Caco-2 (cell line): ENCODE results near the gene TLR1. TPM values are rescaled to one million over a fixed set of nuclear protein-coding genes. Genes with fewer than 3 reads are reported as not detected.

Experiments used
- Bru-seq: library from RNA; stranded (reverse); fragments of 400-500 nt; gene quantifications from one replicate; lab custom pipeline; 2021; lab: Mats Ljungman, UMichigan
- BruChase-seq, 2 experiments: library from RNA; stranded (reverse); fragments of 400-500 nt; gene quantifications; one replicate each; lab custom pipeline; 2021; lab: Mats Ljungman, UMichigan
- BruUV-seq: library from RNA; stranded (reverse); fragments of 400-500 nt; replicated peaks from 2 replicates; lab custom pipeline; 2021; lab: Mats Ljungman, UMichigan
- CTCF ChIA-PET: fragments of 300-600 bp; sonication (Branson Sonifier 250); formaldehyde crosslinking; loops from one replicate; lab custom pipeline; 2022; ENCODE audit warnings: antibody characterized with exemption; lab: Charles Lee
- POLR2A ChIA-PET: fragments of 300-600 bp; sonication (Branson Sonifier 250); formaldehyde crosslinking; loops from one replicate; lab custom pipeline; 2022; ENCODE audit warnings: antibody characterized with exemption; lab: Charles Lee
- DNase-seq, 2 experiments: peaks; one replicate each; pipeline versions ENCODE4 v3.0.0 to v3.0.0-alpha.2; 2020 to 2022
- H3K27me3 ChIP-seq: replicated peaks from 2 replicates; pipeline ENCODE4 v1.6.0; 2011; ENCODE audit warnings: low read length; ENCODE audit not compliant: control insufficient read depth, insufficient read depth
- H3K36me3 ChIP-seq: 2 replicates; pipeline ENCODE4 v1.5.1; 2011; ENCODE audit warnings: low read length; ENCODE audit not compliant: control insufficient read depth, insufficient read depth
- H3K4me1 ChIP-seq: fragments of 250-450 bp; sonication (Bioruptor Pico); 2 replicates; pipeline ENCODE4 v1.5.1; 2020; ENCODE audit warnings: mild to moderate bottlenecking
- H3K4me3 ChIP-seq: 2 replicates; pipeline ENCODE4 v1.5.1; 2011; ENCODE audit warnings: low read depth, mild to moderate bottlenecking, control low read depth, low read length
- H3K9me3 ChIP-seq: fragments of 250-450 bp; sonication (Bioruptor Pico); 2 replicates; pipeline ENCODE4 v1.5.1; 2020; ENCODE audit warnings: mild to moderate bottlenecking, moderate library complexity
- H3K27ac Mint-ChIP-seq: one replicate; pipeline ENCODE4 v1.8.0; 2022; ENCODE audit warnings: mixed read lengths; ENCODE audit not compliant: unreplicated experiment
- H3K27me3 Mint-ChIP-seq: one replicate; pipeline ENCODE4 v1.8.0; 2022; ENCODE audit warnings: mixed read lengths; ENCODE audit not compliant: insufficient read depth, unreplicated experiment
- H3K36me3 Mint-ChIP-seq: one replicate; pipeline ENCODE4 v1.8.0; 2022; ENCODE audit warnings: mild to moderate bottlenecking, mixed read lengths; ENCODE audit not compliant: insufficient read depth, unreplicated experiment
- H3K4me1 Mint-ChIP-seq: one replicate; pipeline ENCODE4 v1.8.0; 2022; ENCODE audit warnings: low read depth, mixed read lengths; ENCODE audit not compliant: unreplicated experiment
- H3K4me3 Mint-ChIP-seq: one replicate; pipeline ENCODE4 v1.8.0; 2022; ENCODE audit warnings: mild to moderate bottlenecking, moderate library complexity, mixed read lengths; ENCODE audit not compliant: unreplicated experiment
- H3K9me3 Mint-ChIP-seq: one replicate; pipeline ENCODE4 v1.8.0; 2022; ENCODE audit warnings: mixed read lengths; ENCODE audit not compliant: unreplicated experiment
- intact Hi-C: fragments of 100-400 bp; cut with micrococcal nuclease; formaldehyde crosslinking; loops from one replicate; pipeline ENCODE4 v1.10.0; 2022; ENCODE audit not compliant: unreplicated experiment
- long read RNA-seq: library from polyadenylated mRNA; stranded (forward); transcript quantifications from one replicate; pipeline ENCODE4 v2.0.0, GENCODE V29; 2022
- total RNA-seq: library from RNA; stranded (reverse); gene quantifications from 2 replicates; pipeline ENCODE4 v1.2.3, GENCODE V29; 2022
- TF ChIP-seq, protein P1 (sequence below), 2 experiments: fragments of 200-600 bp in 1 of 2; IDR thresholded peaks; 1 replicate in 1 of 2; 2 replicates in 1 of 2; pipeline versions ENCODE4 v1.5.1 to v1.8.0; 2011 to 2022; ENCODE audit warnings: antibody characterized with exemption in 1 of 2, control low read depth in 1 of 2, inconsistent platforms in 1 of 2, low read depth in 1 of 2, low read length in 1 of 2, mild to moderate bottlenecking in 1 of 2, moderate library complexity in 1 of 2; ENCODE audit not compliant: insufficient read depth in 1 of 2, severe bottlenecking in 1 of 2, unreplicated experiment in 1 of 2

The TLR1 gene
- not detected in 2 replicates for total RNA-seq
- percentile 17 among the genes with signal in this experiment for Bru-seq, nascent RNA
- BruChase-seq, experiment 1, labeled RNA remaining after a 2-hour chase, result percentile 13 among the genes with signal in this experiment
- not detected for BruChase-seq, experiment 2, labeled RNA remaining after a 6-hour chase
- long read RNA-seq, result 0 reads

DNA sequence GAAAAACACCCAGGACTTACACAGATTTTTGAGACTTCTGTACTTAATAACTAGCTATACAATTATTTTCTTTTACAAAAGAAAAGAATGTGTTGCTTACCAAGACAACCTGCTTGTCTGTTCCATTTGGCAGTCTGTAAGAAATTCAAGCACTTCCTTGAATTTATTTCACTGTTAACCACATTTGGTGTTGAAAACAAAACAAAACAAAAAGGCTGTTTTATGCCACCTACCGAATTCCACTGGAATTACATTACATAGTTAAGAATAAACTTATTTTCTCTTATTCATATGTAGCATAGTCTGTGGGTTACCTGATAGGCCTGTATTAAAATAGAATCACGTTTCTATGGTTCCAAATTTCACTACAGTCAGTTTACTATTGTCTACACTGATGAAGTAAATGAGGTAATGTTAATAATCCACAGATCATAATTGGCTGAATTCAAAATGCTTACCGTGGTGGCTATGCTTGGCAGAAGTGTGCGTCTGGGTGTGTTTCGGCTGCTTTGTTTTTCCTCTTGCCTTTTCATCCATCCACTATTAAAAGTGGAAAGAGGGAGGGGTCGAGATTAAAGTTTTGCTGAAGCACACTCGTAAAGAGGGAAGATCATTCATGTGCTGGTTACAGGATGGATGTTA lies at the start of gene TLR1:
Gene TLR1, minus strand, starts transcription at position 138 of the 642 bp plus-strand sequence. CDS start 5,960 bp downstream, outside the sequence.
- Histone ChIP-seq H3K4me1 (no peaks in the 10 kb centered on the region), H3K27me3 (no peaks in the 10 kb centered on the region), H3K36me3 (no peaks in the 10 kb centered on the region), H3K9me3 (peaks cover 8% of the 10 kb centered on the region), H3K4me3 (no peak within 1 kb of the TSS)
- Mint-ChIP-seq H3K9me3 (peaks cover 14% of the 10 kb centered on the region), H3K27me3 (no peaks in the 10 kb centered on the region), H3K36me3 (no peaks in the 10 kb centered on the region), H3K4me1 (no peaks in the 10 kb centered on the region), H3K4me3 (no peak within 1 kb of the TSS), H3K27ac (no peak within 1 kb of the TSS)
- intact Hi-C loops, result loop anchor here (5.0 kb wide), 1 partner anchor 47 kb away; no protein-coding TSS in a partner anchor
- no TSS peak for BruUV-seq
- CTCF ChIA-PET, result interaction anchor here (1.5 kb wide), 1 partner anchor 45 kb away, joined by 9 read pairs; no protein-coding TSS in a partner anchor
- TF ChIP-seq, protein P1, sequence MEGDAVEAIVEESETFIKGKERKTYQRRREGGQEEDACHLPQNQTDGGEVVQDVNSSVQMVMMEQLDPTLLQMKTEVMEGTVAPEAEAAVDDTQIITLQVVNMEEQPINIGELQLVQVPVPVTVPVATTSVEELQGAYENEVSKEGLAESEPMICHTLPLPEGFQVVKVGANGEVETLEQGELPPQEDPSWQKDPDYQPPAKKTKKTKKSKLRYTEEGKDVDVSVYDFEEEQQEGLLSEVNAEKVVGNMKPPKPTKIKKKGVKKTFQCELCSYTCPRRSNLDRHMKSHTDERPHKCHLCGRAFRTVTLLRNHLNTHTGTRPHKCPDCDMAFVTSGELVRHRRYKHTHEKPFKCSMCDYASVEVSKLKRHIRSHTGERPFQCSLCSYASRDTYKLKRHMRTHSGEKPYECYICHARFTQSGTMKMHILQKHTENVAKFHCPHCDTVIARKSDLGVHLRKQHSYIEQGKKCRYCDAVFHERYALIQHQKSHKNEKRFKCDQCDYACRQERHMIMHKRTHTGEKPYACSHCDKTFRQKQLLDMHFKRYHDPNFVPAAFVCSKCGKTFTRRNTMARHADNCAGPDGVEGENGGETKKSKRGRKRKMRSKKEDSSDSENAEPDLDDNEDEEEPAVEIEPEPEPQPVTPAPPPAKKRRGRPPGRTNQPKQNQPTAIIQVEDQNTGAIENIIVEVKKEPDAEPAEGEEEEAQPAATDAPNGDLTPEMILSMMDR (IDR thresholded peaks at IDR 0.05; ENCODE audit: insufficient read depth in 1 of 2, low read depth in 1 of 2, low read length in 1 of 2, severe bottlenecking in 1 of 2, unreplicated experiment in 1 of 2), result peak in 1 of 2 experiments; percentile 37
- POLR2A ChIA-PET, result no interaction called here
- DNase-seq, result no peak

DNA sequence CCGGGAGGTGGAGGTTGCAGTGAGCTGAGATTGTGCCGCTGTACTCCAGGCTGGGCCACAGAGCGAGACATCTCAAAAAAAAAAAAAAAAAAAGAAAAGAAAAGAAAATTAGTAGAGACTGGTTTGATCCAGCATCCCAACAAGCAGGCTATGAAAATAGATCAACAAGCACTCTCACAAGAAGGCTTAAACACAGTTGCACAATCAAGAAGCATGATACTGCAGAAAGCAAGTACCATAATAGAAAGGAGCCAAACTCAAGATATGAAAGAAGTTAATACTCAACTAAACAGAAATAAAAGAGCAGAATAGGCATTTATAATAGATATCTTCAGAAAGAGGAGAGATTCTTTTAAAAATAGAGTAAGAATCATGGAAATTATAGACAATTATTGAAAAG lies 41.4 kb upstream of the TLR1 start:
- intact Hi-C loops, result no loop called here
- TF ChIP-seq, protein P1 (IDR thresholded peaks at IDR 0.05; ENCODE audit: insufficient read depth in 1 of 2, low read depth in 1 of 2, low read length in 1 of 2, severe bottlenecking in 1 of 2, unreplicated experiment in 1 of 2), result no peak
- DNase-seq, result no peak
- BruUV-seq, result no TSS peak
- Mint-ChIP-seq H3K36me3 (no peaks in the 10 kb centered on the region), H3K9me3 (peaks cover 17% of the 10 kb centered on the region), H3K4me1 (no peaks in the 10 kb centered on the region), H3K27me3 (peaks cover 11% of the 10 kb centered on the region), H3K27ac (no peak overlapping the region), H3K4me3 (no peak overlapping the region)
- H3K4me3 ChIP-seq, result no peak overlapping the region
- ChIA-PET POLR2A (no interaction called here), CTCF (no interaction called here)
- no peaks in the 10 kb centered on the region for H3K9me3 ChIP-seq
- H3K36me3 ChIP-seq, result no peaks in the 10 kb centered on the region
- H3K27me3 ChIP-seq, result no peaks in the 10 kb centered on the region
- no peaks in the 10 kb centered on the region for H3K4me1 ChIP-seq

- CTCF ChIA-PET, result no interaction called here
- POLR2A ChIA-PET, result no interaction called here
- BruUV-seq, result no TSS peak
- Histone ChIP-seq H3K4me3 (no peak overlapping the region), H3K9me3 (no peaks in the 10 kb centered on the region), H3K4me1 (no peaks in the 10 kb centered on the region), H3K36me3 (no peaks in the 10 kb centered on the region), H3K27me3 (no peaks in the 10 kb centered on the region)
- Mint-ChIP-seq H3K27ac (no peak overlapping the region), H3K36me3 (no peaks in the 10 kb centered on the region), H3K27me3 (peaks cover 13% of the 10 kb centered on the region), H3K4me1 (no peaks in the 10 kb centered on the region), H3K4me3 (no peak overlapping the region), H3K9me3 (peaks cover 8% of the 10 kb centered on the region)
- intact Hi-C loops, result no loop called here
- TF ChIP-seq, protein P1 (IDR thresholded peaks at IDR 0.05; ENCODE audit: insufficient read depth in 1 of 2, low read depth in 1 of 2, low read length in 1 of 2, severe bottlenecking in 1 of 2, unreplicated experiment in 1 of 2), result no peak
- no peak for DNase-seq
Observed at GRCh38 chr4:38842994-38843393, 38.4 kb upstream of the TLR1 start.
